Activated T-cell treated with anti-CD3 and anti-CD28 coated beads, Interleukin-2, amount 50 U/mL, for 48 hours (primary cell): ENCODE data around the gene MRPS23.

Source experiments
- DNase-seq, 2 experiments: peaks; one replicate each; pipeline ENCODE4 v3.0.0-alpha.2; 2020

The MRPS23 gene

GRCh38 chr17:57877803-57878377, 28.0 kb upstream of the MRPS23 start:
- DNase-seq = no peak

GRCh38 chr17:57876866-57877237, 27.0 kb upstream of the MRPS23 start:
- no peak for DNase-seq

- no peak for DNase-seq
Measured at GRCh38 chr17:57876023-57876865, 26.4 kb upstream of the MRPS23 start.

GRCh38 chr17:57875290-57876022, 25.6 kb upstream of the MRPS23 start:
- DNase-seq = no peak

- DNase-seq = peak; percentile 50 to 59
Measured at GRCh38 chr17:57874434-57875289, 24.8 kb upstream of the MRPS23 start.

- no peak for DNase-seq
Measured at GRCh38 chr17:57874058-57874419, 24.2 kb upstream of the MRPS23 start.

GRCh38 chr17:57873261-57874057, 23.6 kb upstream of the MRPS23 start:
- no peak for DNase-seq

- no peak for DNase-seq
Measured at GRCh38 chr17:57872536-57872935, 22.7 kb upstream of the MRPS23 start.

- no peak for DNase-seq
Measured at GRCh38 chr17:57871863-57872262, 22.0 kb upstream of the MRPS23 start.

GRCh38 chr17:57871155-57871554, 21.3 kb upstream of the MRPS23 start:
- DNase-seq = no peak

GRCh38 chr17:57870283-57870635, 20.4 kb upstream of the MRPS23 start:
- no peak for DNase-seq

GRCh38 chr17:57869617-57870282, 19.9 kb upstream of the MRPS23 start:
- DNase-seq = no peak

- no peak for DNase-seq
Measured at GRCh38 chr17:57868910-57869616, 19.2 kb upstream of the MRPS23 start.

GRCh38 chr17:57868007-57868909, 18.4 kb upstream of the MRPS23 start:
- DNase-seq = peak in 1 of 2 experiments; percentile 54

GRCh38 chr17:57867126-57867525, 17.3 kb upstream of the MRPS23 start:
- DNase-seq = no peak

GRCh38 chr17:57866723-57867122, 16.9 kb upstream of the MRPS23 start:
- no peak for DNase-seq

GRCh38 chr17:57866319-57866718, 16.5 kb upstream of the MRPS23 start:
- no peak for DNase-seq

GRCh38 chr17:57864273-57864672, 14.4 kb upstream of the MRPS23 start:
- no peak for DNase-seq

GRCh38 chr17:57862694-57863667, 13.1 kb upstream of the MRPS23 start:
- DNase-seq = no peak
